HCT116 (cell line): ENCODE measurements around the gene MACC1. TPM values are rescaled to one million over a fixed set of nuclear protein-coding genes. Genes with fewer than 3 reads are reported as not detected.

Source experiments
- ATAC-seq: fragments of 200-7000 bp; cut with Tn5 transposase; 2 replicates; pipeline ENCODE4 v1.9.1; 2020; ENCODE audit warnings: mild to moderate bottlenecking, moderate library complexity
- BruUV-seq: library from RNA; stranded (reverse); fragments of 400-500 nt; replicated peaks from 2 replicates; lab custom pipeline; 2021; lab: Mats Ljungman, UMichigan
- CTCF ChIA-PET: fragments of 300-600 bp; sonication (Branson Sonifier 250); formaldehyde crosslinking; loops from one replicate; lab custom pipeline; 2021; ENCODE audit warnings: antibody characterized with exemption; lab: Charles Lee
- POLR2A ChIA-PET: fragments of 300-600, 350-600 bp; sonication (Branson Sonifier 250); formaldehyde crosslinking; loops from one replicate; lab custom pipeline; 2021; ENCODE audit warnings: antibody characterized with exemption; lab: Charles Lee
- RAD21 ChIA-PET, 2 experiments: fragments of 300-600 bp; sonication (Branson Sonifier 250); formaldehyde crosslinking; loops; one replicate each; lab custom pipeline; 2023; ENCODE audit warnings: low total read pairs in 2 of 2; ENCODE audit not compliant: uncharacterized antibody in 2 of 2, unreplicated experiment in 2 of 2, low non-redundant PET in 1 of 2; lab: Charles Lee
- DNase-seq: peaks from one replicate; pipeline ENCODE4 v3.0.0-alpha.2; 2010; ENCODE audit warnings: low read depth, low spot score
- H2AFZ ChIP-seq: fragments of 200-600 bp; shearing (Covaris generic), sonication (generic); 2 replicates; pipeline ENCODE4 v1.6.1; 2017; ENCODE audit warnings: low read depth, mixed run types, mixed read lengths, antibody characterized with exemption, low read length; ENCODE audit not compliant: poor library complexity, severe bottlenecking
- H3K27ac ChIP-seq: 2 replicates; pipeline ENCODE4 v1.5.1; 2012; ENCODE audit warnings: low read depth, low read length
- H3K27me3 ChIP-seq: fragments of 200-600 bp; sonication (generic); 2 replicates; pipeline ENCODE4 v1.6.1; 2016; ENCODE audit warnings: mixed run types, low read length, mixed read lengths; ENCODE audit not compliant: insufficient read depth
- H3K36me3 ChIP-seq, 2 experiments: fragments of 200-500 bp in 1 of 2; fragments of 200-600 bp in 1 of 2; sonication (Bioruptor generic) in 1 of 2; sonication (generic) in 1 of 2; 2 replicates each; pipeline versions ENCODE4 v1.5.1 to v1.6.1; 2014 to 2016; ENCODE audit warnings: low read length in 2 of 2, inconsistent platforms in 1 of 2, mixed read lengths in 1 of 2, mixed run types in 1 of 2; ENCODE audit not compliant: insufficient read depth in 2 of 2, control insufficient read depth in 1 of 2
- H3K4me1 ChIP-seq, 2 experiments: fragments of 200-600 bp in 1 of 2; sonication (generic) in 1 of 2; 2 replicates each; pipeline versions ENCODE4 v1.5.1 to v1.6.1; 2012 to 2017; ENCODE audit warnings: low read length in 2 of 2, inconsistent platforms in 1 of 2, mild to moderate bottlenecking in 1 of 2, mixed read lengths in 1 of 2, mixed run types in 1 of 2, moderate library complexity in 1 of 2; ENCODE audit not compliant: insufficient read depth in 2 of 2, control insufficient read depth in 1 of 2
- H3K4me2 ChIP-seq: fragments of 200-600 bp; sonication (generic); 2 replicates; pipeline ENCODE4 v1.6.1; 2017; ENCODE audit warnings: mixed run types, low read length, mixed read lengths
- H3K4me3 ChIP-seq, 2 experiments: fragments of 200-600 bp in 1 of 2; sonication (generic) in 1 of 2; replicated peaks in 1 of 2; 2 replicates each; pipeline ENCODE4 v1.5.1; 2011 to 2016; ENCODE audit warnings: low read length in 2 of 2, control low read depth in 1 of 2, low read depth in 1 of 2, mild to moderate bottlenecking in 1 of 2, mixed read lengths in 1 of 2, mixed run types in 1 of 2
- H3K79me2 ChIP-seq: fragments of 200-600 bp; sonication (generic); 2 replicates; pipeline ENCODE4 v1.6.1; 2017; ENCODE audit warnings: mild to moderate bottlenecking, mixed run types, low read length, moderate library complexity, mixed read lengths; ENCODE audit not compliant: insufficient read depth
- H3K9ac ChIP-seq: fragments of 200-600 bp; sonication (generic); 2 replicates; pipeline ENCODE4 v1.6.1; 2016; ENCODE audit warnings: low read length, mixed read lengths
- H3K9me2 ChIP-seq: fragments of 200-600 bp; sonication (generic), shearing (Covaris generic); 2 replicates; pipeline ENCODE4 v1.6.1; 2017; ENCODE audit warnings: mixed run types, mild to moderate bottlenecking, moderate library complexity; ENCODE audit not compliant: insufficient read depth
- H3K9me3 ChIP-seq, 2 experiments: fragments of 200-500 bp in 1 of 2; fragments of 200-600 bp in 1 of 2; sonication (Bioruptor generic) in 1 of 2; sonication (generic) in 1 of 2; 2 replicates each; pipeline ENCODE4 v1.6.1; 2014 to 2017; ENCODE audit warnings: low read length in 2 of 2, mixed read lengths in 2 of 2, inconsistent platforms in 1 of 2, low read depth in 1 of 2, mild to moderate bottlenecking in 1 of 2, mixed run types in 1 of 2, moderate library complexity in 1 of 2; ENCODE audit not compliant: control insufficient read depth in 1 of 2, insufficient read depth in 1 of 2
- H4K20me1 ChIP-seq: fragments of 200-600 bp; sonication (generic), shearing (Covaris generic); 2 replicates; pipeline ENCODE4 v1.6.1; 2017; ENCODE audit warnings: mixed run types, mild to moderate bottlenecking, moderate library complexity; ENCODE audit not compliant: insufficient read depth
- CBX3 ChIP-seq: IDR thresholded peaks from 2 replicates; pipeline ENCODE4 v1.6.1; 2012; ENCODE audit warnings: low read depth
- ELF1 ChIP-seq: IDR thresholded peaks from 2 replicates; pipeline ENCODE4 v1.6.1; 2012; ENCODE audit warnings: low read depth, borderline replicate concordance
- EZH2phosphoT487 ChIP-seq: fragments of 200-600 bp; IDR thresholded peaks from 2 replicates; pipeline ENCODE4 v1.6.1; 2018; ENCODE audit warnings: antibody characterized with exemption, borderline replicate concordance
- JUND ChIP-seq: IDR thresholded peaks from 2 replicates; pipeline ENCODE4 v1.6.1; 2012
- POLR2AphosphoS5 ChIP-seq: IDR thresholded peaks from 2 replicates; pipeline ENCODE4 v1.6.1; 2011; ENCODE audit warnings: mild to moderate bottlenecking, low read depth, low read length, moderate library complexity
- YY1 ChIP-seq: IDR thresholded peaks from 2 replicates; pipeline ENCODE4 v1.6.1; 2011; ENCODE audit warnings: low read length, low read depth, moderate library complexity, mild to moderate bottlenecking; ENCODE audit not compliant: insufficient replicate concordance; ENCODE audit errors: extremely low read depth
- ZNF274 ChIP-seq: fragments of 200-500 bp; sonication (Bioruptor generic); IDR thresholded peaks from 2 replicates; pipeline ENCODE4 v1.6.1; 2014; ENCODE audit warnings: mild to moderate bottlenecking, low read depth, low read length, inconsistent platforms
- intact Hi-C: fragments of 100-400 bp; cut with micrococcal nuclease; formaldehyde crosslinking; loops from 2 replicates; pipeline ENCODE4 v1.10.0; 2022
- total RNA-seq: library from RNA; stranded (reverse); gene quantifications from one replicate; pipeline ENCODE4 v1.2.1, GENCODE V29; 2021; ENCODE audit not compliant: unreplicated experiment
- TF ChIP-seq, protein P1 (sequence below): IDR thresholded peaks from 2 replicates; pipeline ENCODE4 v1.6.1; 2011; ENCODE audit warnings: mild to moderate bottlenecking, low read length, moderate library complexity; ENCODE audit not compliant: insufficient replicate concordance; ENCODE audit errors: extremely low read depth
- TF ChIP-seq, protein P2 (sequence below): IDR thresholded peaks from 2 replicates; pipeline ENCODE4 v1.6.1; 2012
- TF ChIP-seq, protein P3 (sequence below): IDR thresholded peaks from 2 replicates; pipeline ENCODE4 v1.6.1; 2012; ENCODE audit warnings: low read depth

The MACC1 gene
- total RNA-seq, 1 experiment from 2014 or later, result 9.8 TPM

- ATAC-seq (no peak), DNase-seq (no peak)
- Histone ChIP-seq H3K4me3 (no peak overlapping the region), H3K36me3 (no peaks in the 10 kb centered on the region), H3K9me3 (no peaks in the 10 kb centered on the region), H2AFZ (no peak overlapping the region), H3K4me1 (peaks cover 8 to 11% of the 10 kb centered on the region in 2 experiments; a peak in 3 of 4 replicates), H3K27me3 (no peaks in the 10 kb centered on the region), H3K4me2 (no peak overlapping the region), H3K27ac (no peak overlapping the region), H4K20me1 (no peaks in the 10 kb centered on the region), H3K9ac (no peak overlapping the region), H3K9me2 (0 out of 2 replicates have a peak, but pooled peaks cover 3% of the 10 kb centered on the region), H3K79me2 (no peaks in the 10 kb centered on the region)
- no peak for TF ChIP-seq ZNF274
- TF ChIP-seq, protein P1, sequence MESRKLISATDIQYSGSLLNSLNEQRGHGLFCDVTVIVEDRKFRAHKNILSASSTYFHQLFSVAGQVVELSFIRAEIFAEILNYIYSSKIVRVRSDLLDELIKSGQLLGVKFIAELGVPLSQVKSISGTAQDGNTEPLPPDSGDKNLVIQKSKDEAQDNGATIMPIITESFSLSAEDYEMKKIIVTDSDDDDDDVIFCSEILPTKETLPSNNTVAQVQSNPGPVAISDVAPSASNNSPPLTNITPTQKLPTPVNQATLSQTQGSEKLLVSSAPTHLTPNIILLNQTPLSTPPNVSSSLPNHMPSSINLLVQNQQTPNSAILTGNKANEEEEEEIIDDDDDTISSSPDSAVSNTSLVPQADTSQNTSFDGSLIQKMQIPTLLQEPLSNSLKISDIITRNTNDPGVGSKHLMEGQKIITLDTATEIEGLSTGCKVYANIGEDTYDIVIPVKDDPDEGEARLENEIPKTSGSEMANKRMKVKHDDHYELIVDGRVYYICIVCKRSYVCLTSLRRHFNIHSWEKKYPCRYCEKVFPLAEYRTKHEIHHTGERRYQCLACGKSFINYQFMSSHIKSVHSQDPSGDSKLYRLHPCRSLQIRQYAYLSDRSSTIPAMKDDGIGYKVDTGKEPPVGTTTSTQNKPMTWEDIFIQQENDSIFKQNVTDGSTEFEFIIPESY, result no peak
- TF ChIP-seq JUND, result no peak
- TF ChIP-seq CBX3, result no peak
- no peak for TF ChIP-seq YY1
- TF ChIP-seq ELF1, result no peak
- TF ChIP-seq EZH2phosphoT487, result no peak
- TF ChIP-seq, protein P2, sequence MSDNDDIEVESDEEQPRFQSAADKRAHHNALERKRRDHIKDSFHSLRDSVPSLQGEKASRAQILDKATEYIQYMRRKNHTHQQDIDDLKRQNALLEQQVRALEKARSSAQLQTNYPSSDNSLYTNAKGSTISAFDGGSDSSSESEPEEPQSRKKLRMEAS, result no peak
- no peak for TF ChIP-seq POLR2AphosphoS5
- TF ChIP-seq, protein P3, sequence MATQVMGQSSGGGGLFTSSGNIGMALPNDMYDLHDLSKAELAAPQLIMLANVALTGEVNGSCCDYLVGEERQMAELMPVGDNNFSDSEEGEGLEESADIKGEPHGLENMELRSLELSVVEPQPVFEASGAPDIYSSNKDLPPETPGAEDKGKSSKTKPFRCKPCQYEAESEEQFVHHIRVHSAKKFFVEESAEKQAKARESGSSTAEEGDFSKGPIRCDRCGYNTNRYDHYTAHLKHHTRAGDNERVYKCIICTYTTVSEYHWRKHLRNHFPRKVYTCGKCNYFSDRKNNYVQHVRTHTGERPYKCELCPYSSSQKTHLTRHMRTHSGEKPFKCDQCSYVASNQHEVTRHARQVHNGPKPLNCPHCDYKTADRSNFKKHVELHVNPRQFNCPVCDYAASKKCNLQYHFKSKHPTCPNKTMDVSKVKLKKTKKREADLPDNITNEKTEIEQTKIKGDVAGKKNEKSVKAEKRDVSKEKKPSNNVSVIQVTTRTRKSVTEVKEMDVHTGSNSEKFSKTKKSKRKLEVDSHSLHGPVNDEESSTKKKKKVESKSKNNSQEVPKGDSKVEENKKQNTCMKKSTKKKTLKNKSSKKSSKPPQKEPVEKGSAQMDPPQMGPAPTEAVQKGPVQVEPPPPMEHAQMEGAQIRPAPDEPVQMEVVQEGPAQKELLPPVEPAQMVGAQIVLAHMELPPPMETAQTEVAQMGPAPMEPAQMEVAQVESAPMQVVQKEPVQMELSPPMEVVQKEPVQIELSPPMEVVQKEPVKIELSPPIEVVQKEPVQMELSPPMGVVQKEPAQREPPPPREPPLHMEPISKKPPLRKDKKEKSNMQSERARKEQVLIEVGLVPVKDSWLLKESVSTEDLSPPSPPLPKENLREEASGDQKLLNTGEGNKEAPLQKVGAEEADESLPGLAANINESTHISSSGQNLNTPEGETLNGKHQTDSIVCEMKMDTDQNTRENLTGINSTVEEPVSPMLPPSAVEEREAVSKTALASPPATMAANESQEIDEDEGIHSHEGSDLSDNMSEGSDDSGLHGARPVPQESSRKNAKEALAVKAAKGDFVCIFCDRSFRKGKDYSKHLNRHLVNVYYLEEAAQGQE, result no peak
- RAD21 ChIA-PET, result no interaction called here
- CTCF ChIA-PET, result no interaction called here
- no TSS peak for BruUV-seq
- POLR2A ChIA-PET, result no interaction called here
- intact Hi-C loops, result no loop called here
Observed at GRCh38 chr7:20227291-20227795, 10.2 kb upstream of the MACC1 start.
